ENCODE measurements around the gene RPL38.
A peak's percentile ranks its signal among the peaks of the same experiment; 100 is the strongest.

The RPL38 gene

DNA sequence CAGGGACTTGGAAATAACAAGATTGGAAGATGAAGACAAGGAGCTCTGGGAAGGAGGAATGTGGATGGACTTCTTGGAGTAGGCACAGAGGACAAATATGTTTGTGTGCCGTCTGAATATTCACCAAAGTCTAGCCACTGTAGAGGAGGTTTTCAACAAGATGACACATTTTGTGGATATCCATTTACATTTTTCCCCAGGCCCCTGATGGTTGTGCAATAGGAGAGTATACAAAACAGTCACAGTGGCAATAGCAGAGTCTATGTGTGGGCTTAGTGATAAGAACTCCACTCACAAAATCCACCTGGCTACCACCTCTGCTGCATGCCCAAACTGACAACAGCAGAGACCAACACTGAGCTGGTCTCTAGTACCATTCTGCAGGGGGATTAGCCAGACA is 32.6 kb upstream of the RPL38 start:
- no peak for DNase-seq (ENCODE audit: low read depth)
- TF ChIP-seq, protein P1, sequence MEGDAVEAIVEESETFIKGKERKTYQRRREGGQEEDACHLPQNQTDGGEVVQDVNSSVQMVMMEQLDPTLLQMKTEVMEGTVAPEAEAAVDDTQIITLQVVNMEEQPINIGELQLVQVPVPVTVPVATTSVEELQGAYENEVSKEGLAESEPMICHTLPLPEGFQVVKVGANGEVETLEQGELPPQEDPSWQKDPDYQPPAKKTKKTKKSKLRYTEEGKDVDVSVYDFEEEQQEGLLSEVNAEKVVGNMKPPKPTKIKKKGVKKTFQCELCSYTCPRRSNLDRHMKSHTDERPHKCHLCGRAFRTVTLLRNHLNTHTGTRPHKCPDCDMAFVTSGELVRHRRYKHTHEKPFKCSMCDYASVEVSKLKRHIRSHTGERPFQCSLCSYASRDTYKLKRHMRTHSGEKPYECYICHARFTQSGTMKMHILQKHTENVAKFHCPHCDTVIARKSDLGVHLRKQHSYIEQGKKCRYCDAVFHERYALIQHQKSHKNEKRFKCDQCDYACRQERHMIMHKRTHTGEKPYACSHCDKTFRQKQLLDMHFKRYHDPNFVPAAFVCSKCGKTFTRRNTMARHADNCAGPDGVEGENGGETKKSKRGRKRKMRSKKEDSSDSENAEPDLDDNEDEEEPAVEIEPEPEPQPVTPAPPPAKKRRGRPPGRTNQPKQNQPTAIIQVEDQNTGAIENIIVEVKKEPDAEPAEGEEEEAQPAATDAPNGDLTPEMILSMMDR (conservative IDR thresholded peaks at IDR 0.05; ENCODE audit: control insufficient read depth, insufficient read depth, low read depth, low read length): no peak
- no peak overlapping the region for H3K4me3 ChIP-seq (ENCODE audit: control insufficient read depth, low read depth, low read length)

DNA sequence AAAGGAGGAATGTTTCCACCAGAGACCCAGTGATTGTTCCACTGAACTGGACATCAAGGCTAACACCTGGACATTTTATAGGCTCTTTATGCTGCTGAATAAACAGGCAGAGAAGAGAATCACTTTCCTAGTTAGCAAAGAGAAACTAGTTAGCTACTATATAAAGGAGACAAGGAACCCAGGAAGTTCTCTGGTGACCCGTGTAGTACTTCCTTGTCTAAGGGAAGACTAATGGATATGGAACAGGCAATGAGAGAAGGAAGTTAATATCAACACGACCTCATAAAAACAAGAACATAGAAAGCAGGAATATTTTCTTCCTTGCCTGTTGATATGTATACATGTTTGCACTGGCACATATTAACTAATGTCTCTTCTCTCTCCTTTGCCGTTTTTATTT is 30.8 kb upstream of the RPL38 start:
- H3K4me3 ChIP-seq (ENCODE audit: control insufficient read depth, low read depth, low read length): no peak overlapping the region
- TF ChIP-seq, protein P1 (conservative IDR thresholded peaks at IDR 0.05; ENCODE audit: control insufficient read depth, insufficient read depth, low read depth, low read length): no peak
- no peak for DNase-seq (ENCODE audit: low read depth)

DNA sequence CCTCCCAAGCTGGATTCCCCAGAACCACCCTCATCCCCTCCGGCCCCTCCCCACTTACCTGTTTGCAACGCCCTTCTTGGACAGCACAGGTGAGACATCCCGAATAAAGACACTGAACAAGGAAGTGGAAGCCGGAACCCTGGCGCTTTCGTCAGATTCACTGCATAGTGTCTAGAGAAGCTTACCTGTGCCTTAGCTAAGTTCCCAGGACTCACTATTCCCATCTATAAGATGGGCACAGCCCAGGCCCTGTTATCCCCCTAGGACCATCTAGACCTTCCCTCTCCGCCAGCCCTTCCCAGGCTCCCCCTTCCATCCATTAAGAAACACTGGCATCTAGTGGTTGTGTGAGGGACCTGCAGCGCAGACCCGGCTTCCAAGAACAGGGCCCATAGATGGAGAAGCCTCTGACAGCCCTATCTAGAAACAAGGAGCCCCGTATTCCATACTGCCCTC is 26.9 kb upstream of the RPL38 start:
- DNase-seq (ENCODE audit: low read depth): peak; percentile 61
- TF ChIP-seq, protein P1 (conservative IDR thresholded peaks at IDR 0.05; ENCODE audit: control insufficient read depth, insufficient read depth, low read depth, low read length): peak; percentile 90
- H3K4me3 ChIP-seq (ENCODE audit: control insufficient read depth, low read depth, low read length): no peak overlapping the region

DNA sequence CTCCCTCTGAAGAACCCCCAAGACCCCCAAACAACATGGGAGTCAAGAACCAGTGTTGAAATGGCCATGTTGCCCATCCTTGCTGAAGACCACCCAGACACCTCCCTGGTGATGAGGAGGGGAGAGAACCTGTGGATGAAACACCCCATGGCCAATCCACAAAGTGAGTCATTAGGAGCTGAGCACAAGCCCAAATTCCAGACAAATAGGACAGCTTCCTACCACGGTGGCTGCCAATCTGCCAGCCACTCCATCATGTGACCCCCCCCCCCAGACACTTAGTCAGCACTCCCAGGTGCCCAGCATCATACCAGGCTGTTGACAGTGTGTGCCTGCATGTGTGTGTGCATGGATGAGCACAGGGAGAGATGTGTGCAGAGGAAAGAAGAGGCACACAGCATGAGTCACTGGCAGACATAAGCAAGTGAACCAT is 26.4 kb upstream of the RPL38 start:
- DNase-seq (ENCODE audit: low read depth): peak; percentile 42
- TF ChIP-seq, protein P1 (conservative IDR thresholded peaks at IDR 0.05; ENCODE audit: control insufficient read depth, insufficient read depth, low read depth, low read length): no peak
- H3K4me3 ChIP-seq (ENCODE audit: control insufficient read depth, low read depth, low read length): no peak overlapping the region

DNA sequence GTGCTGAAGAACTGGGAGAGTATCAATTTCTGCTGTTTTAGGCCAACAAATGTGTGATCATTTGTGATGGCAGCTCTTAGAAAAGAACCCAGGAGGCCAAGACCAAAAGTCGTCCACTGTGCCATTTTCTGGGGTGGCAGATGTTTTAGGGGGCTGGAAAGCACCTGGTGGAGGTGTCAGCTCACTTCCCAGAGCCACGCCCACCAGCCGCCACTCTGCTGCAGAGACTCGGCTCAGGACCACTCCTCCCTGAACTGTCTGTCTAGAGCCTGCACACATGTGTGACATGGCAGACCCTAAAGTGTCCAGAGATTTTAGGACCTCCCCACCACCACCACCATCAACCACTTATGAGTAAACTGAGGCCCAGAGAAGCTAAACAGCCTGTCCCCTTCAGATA is 23.9 kb upstream of the RPL38 start:
- DNase-seq (ENCODE audit: low read depth): no peak
- no peak overlapping the region for H3K4me3 ChIP-seq (ENCODE audit: control insufficient read depth, low read depth, low read length)
- TF ChIP-seq, protein P1 (conservative IDR thresholded peaks at IDR 0.05; ENCODE audit: control insufficient read depth, insufficient read depth, low read depth, low read length): no peak

DNA sequence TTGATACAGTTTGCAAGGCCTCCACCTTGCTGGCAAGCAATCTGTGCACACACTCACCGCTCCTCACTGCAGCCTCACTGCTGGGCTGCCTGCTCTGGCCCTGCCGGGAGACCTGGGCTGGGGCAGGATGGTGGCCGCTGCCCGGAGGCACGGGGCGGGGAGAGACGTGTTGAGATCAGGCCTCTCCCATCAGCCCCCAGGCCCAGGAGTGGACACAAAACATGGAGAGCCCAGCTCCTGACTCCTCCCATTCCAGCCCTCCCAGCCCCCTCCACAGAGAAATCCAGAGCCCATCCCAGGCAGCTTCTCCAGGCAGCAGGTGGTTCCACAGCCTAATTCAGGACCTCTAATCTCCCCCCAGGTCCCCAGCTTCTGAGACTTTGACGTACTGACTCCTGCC is 23.1 kb upstream of the RPL38 start:
- no peak overlapping the region for H3K4me3 ChIP-seq (ENCODE audit: control insufficient read depth, low read depth, low read length)
- TF ChIP-seq, protein P1 (conservative IDR thresholded peaks at IDR 0.05; ENCODE audit: control insufficient read depth, insufficient read depth, low read depth, low read length): no peak
- DNase-seq (ENCODE audit: low read depth): no peak

DNA sequence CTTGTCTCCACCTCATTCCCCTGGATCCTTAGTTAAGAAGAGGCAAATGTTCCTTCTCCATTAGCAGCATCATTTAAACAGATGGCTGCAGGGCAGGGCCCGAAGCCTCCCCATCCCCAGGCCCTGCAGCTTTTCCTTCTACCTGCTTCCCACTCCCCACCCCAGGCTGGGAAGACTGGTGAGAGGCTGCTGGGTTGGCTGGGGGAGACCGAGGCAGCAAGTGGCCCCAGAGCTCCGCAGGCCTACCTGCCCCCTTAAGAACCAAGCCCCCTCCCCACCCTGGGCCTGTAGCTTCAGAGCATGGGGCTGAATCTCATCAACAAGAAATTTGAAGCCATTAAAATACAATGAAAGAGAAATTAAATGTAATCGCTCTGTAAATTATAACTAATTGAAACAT is 22.1 kb upstream of the RPL38 start:
- TF ChIP-seq, protein P1 (conservative IDR thresholded peaks at IDR 0.05; ENCODE audit: control insufficient read depth, insufficient read depth, low read depth, low read length): no peak
- H3K4me3 ChIP-seq (ENCODE audit: control insufficient read depth, low read depth, low read length): no peak overlapping the region
- no peak for DNase-seq (ENCODE audit: low read depth)

All from fibroblast of mammary gland (primary cell).